ENCODE results near the gene RFX7.

RFX7 gene

GRCh38 chr15:56102441-56102840 is 141.2 kb downstream of the RFX7 start:
- no peak for DNase-seq

- no peak for DNase-seq
Observed at GRCh38 chr15:56099311-56099710, 144.4 kb downstream of the RFX7 start.

- DNase-seq, result no peak
Observed at GRCh38 chr15:56098195-56098863, 145.3 kb downstream of the RFX7 start.

DNA sequence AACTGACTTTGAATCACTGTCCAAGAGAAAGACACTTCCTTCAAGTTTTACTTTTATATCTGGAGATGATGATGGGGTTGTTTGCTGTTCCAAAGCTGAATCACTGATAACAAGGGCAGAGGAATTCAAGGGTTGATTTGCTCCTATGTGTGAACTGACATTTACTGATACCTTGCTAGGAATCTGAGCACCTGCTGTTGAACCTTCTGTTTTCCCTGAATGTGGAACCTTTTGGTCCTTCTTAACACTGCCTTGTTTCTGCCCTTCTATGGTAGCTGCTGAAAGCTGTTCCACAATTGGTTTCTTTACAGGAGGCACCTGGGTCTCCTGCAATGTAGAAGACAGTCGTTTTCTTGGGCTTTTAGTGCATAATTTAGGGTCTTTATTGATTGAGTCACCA is 148.3 kb downstream of the RFX7 start:
- no peak for DNase-seq

DNA sequence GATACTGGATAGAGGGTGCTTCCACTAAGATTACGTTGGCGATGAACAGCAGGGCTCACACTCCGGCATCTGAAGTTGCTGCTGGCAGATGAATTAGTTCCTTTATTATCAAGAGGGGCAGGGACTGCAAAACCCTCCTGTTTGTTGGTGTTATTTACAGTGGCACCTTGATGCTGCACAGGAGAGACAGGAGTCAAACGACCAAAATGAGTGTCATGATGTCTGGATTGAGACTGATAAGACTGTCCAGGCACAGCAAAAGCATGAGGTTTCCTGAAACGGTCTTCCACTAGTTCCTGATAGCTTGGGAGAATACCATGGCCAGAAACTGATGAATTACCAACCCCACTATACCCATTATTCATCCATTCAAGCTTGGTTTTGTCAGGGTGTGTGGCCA is 149.5 kb downstream of the RFX7 start:
- DNase-seq, result no peak

DNA sequence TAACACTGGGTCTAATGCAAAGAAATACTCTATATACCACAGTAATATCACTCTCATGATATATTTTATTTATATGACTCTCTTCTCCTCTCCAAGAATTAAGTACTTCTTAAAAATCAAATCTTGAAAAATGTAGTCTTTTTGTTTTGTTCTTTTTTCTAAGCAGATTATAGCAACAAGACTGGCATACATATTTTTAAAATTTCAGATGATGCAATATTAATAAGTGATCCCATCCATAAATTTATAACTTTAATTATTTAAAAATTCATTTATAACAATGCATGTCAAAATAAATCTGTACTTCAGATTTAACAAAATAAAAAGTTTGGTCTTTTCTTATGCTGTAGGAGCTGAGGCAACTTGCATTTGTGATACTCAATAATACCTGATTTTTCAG is 155.3 kb downstream of the RFX7 start:
- no peak for DNase-seq

GRCh38 chr15:56086566-56086965 is 157.1 kb downstream of the RFX7 start:
- DNase-seq, result no peak

- DNase-seq, result no peak
Observed at GRCh38 chr15:56082263-56082761, 161.4 kb downstream of the RFX7 start.

- no peak for DNase-seq
Observed at GRCh38 chr15:56077081-56077480, 166.6 kb downstream of the RFX7 start.

GRCh38 chr15:56076640-56077039 is 167.0 kb downstream of the RFX7 start:
- no peak for DNase-seq

DNA sequence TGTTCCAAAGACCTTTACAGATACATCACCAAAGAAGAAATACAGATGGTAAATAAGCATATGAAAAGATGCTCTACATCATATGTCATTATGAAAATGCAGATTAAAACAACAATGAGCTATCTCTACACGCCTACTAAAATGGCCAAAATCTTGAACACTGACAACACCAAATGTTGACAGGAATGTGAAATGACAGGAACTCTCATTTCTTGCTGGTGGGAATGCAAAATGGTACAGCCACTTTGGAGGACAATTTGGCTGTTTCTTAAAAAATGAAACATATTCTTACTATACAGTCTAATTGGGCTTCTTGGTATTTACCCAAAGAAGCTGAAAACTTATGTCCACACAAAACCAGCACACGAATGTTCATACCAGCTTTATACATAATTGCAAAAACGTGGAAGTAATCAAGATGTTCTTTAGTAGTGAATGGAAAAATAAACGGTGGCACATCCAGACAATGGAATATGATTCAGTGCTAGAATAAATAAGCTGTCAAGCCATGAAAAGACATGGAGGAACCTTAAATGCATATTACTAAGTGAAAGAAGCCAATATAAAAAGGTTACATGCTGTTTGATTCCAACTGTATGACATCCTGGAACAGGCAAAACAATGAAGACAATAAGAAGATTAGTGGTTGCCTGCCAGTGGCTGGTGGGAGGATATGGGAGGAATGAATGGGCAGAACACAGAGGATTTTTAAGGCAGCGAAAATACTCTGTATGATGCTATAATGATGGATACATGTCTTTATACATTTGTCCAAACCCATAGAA is 169.0 kb downstream of the RFX7 start:
- DNase-seq, result no peak

DNA sequence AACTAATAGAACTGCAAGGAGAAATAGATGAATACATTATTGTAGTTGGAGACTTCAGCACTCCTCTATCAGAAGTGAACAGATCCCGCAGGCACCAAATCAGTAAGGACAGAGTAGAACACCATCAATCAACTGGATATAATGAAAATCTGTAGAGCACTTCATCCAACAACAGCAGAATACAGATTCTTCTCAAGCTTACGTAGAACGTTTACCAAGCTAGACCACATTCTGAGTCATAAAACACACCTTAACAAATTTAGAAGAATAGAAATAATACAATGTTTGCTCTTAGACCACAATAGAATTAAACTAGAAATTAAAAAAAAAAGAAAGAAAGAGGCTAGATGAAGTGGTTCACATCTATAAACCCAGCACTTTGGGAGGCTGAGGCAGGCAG is 179.5 kb downstream of the RFX7 start:
- DNase-seq, result no peak

DNA sequence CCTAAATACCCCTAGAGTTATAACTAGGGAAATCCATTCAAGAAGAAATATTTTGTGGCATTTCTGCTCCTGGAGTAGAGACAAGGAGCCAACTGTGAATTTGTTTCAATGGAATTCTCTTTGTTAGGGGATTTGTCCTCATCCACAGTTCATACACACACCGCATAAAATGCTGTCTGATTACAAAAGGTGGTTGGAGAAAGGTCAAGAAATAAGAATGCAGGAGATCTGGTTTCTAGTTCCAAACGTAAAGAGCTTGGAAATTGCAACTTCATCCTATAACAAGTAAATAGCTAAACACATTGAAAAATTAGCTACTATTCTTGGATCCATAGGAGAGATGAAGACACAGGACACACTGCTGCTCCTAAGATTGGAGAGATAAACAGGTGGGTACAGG is 184.0 kb downstream of the RFX7 start:
- no peak for DNase-seq

- no peak for DNase-seq
Observed at GRCh38 chr15:56058986-56059385, 184.7 kb downstream of the RFX7 start.

DNA sequence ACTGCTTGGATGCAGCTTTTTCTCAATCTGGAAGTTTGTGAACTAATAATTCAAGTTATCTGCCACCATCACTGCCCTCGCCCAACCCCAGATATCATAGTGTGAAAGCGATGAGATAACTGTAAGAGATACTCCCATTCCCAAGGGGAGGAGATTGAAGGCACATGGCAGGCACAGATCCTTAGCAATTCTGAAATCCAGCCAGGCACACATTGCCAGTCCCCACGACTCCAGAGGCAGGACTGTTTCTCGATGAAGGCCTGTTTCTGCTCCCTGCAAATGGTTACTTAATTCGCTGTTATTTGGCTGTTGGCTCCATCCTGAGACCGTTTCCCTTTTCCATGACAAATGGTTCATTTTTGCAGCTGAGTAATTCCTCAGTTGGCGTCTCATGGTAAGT is 187.1 kb downstream of the RFX7 start:
- DNase-seq, result no peak

GRCh38 chr15:56053046-56053400 is 190.7 kb downstream of the RFX7 start:
- DNase-seq, result no peak

DNA sequence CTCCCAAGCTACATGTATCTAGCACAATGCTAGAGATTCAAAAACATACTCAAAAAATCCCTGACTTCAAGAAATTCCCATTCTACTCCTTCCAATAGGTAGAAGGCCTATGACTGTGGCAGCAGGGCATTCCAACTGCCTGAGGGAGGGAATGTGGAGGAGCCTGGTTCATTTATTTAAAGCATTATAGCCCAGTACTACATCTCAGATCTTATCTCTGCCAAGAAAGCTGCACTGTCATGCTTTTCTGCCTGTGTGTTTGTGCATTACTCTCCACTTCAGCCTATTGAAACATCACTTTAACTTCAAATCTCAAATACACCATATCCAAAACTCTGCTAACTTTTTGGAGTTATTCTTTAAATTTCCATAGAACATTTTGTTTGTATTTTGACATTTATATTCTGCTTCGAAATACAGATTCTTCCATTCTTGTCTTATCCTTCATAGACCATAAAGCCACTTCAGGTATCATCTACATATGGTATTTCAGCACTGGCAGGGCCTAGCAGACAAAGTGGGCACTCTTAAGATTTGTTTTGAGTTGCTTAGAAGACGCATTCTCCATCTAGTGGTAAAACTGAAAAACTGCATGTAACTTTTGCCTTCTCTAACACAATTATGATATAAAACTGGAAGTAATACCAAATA is 191.2 kb downstream of the RFX7 start:
- no peak for DNase-seq

- no peak for DNase-seq
Observed at GRCh38 chr15:56051676-56052075, 192.0 kb downstream of the RFX7 start.

DNA sequence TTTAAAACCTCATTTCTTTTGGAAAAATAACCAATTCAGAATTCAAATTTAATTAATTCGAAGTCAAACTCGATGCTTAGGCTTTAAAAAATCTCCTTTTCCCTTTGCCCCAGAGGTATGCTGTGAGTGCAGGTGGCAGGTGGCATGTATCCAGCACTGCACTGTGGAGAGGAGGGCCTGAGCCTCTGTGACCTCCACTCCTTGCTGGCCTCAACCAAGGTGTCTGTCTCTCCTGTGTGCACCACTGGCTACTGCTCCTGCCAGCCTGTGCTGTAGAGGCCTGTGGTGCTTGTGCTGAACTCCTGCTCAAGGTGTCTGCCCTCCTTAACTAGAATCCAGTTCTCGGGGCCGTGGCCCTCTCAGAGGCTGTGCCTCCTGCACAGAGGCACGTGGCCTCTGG is 194.1 kb downstream of the RFX7 start:
- DNase-seq, result no peak

DNA sequence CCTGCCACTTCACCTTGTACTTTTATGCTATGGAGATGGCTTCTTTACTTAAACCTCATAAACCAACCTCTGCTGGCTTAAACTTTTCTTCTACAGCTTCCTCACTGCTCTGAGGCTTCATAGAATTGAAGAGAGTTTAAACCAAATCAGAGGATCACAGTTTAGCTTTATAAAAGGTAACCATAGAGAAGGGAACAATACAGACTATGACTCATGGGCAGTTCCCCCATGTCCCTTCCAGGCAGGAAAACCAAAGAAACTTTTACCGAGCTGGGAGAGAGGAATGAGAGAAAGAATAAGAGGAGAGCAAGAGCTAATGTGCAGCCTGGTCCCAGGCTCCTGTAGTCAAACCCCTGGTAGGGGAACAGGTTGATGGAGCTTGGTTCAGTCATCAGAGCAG is 196.3 kb downstream of the RFX7 start:
- no peak for DNase-seq

GRCh38 chr15:56045068-56045748 is 198.5 kb downstream of the RFX7 start:
- no peak for DNase-seq

- DNase-seq, result no peak
Observed at GRCh38 chr15:56042982-56043980, 200.4 kb downstream of the RFX7 start.
